Endothelial cell of umbilical vein (primary cell): Measurements from ENCODE around the gene MGAT1. TPM values are rescaled to one million over a fixed set of nuclear protein-coding genes. Genes with fewer than 3 reads are reported as not detected.

Experiments used
- BruUV-seq: library from RNA; stranded (reverse); fragments of 400-500 nt; replicated peaks from 2 replicates; lab custom pipeline; 2021; lab: Mats Ljungman, UMichigan
- CTCF ChIA-PET: fragments of 300-600, 350-600 bp; sonication (Branson Sonifier 250); formaldehyde crosslinking; loops from one replicate; lab custom pipeline; 2021; ENCODE audit warnings: antibody characterized with exemption, inconsistent platforms; lab: Charles Lee
- POLR2A ChIA-PET: fragments of 300-600, 350-600 bp; sonication (Branson Sonifier 250); formaldehyde crosslinking; loops from one replicate; lab custom pipeline; 2021; ENCODE audit warnings: antibody characterized with exemption, inconsistent platforms; lab: Charles Lee
- DNase-seq: peaks from one replicate; pipeline ENCODE4 v3.0.0-alpha.2; 2011; ENCODE audit warnings: low read depth, low spot score
- FAIRE-seq: peaks from 2 replicates; lab custom pipeline; 2011; peaks lifted over from hg19 to GRCh38; lab: Jason Lieb, UNC
- H2AFZ ChIP-seq: 2 replicates; pipeline ENCODE4 v1.6.0; 2012; ENCODE audit warnings: low read depth, low read length, control low read depth, inconsistent platforms
- H3K27ac ChIP-seq: 2 replicates; pipeline ENCODE4 v1.5.1; 2011; ENCODE audit warnings: low read depth, mild to moderate bottlenecking, control low read depth, low read length, moderate library complexity; ENCODE audit not compliant: insufficient read depth
- H3K27me3 ChIP-seq, 2 experiments: 2 replicates each; pipeline versions ENCODE4 v1.6.0 to v1.6.1; 2011; ENCODE audit warnings: low read length in 2 of 2, mixed read lengths in 1 of 2; ENCODE audit not compliant: control insufficient read depth in 2 of 2, insufficient read depth in 2 of 2
- H3K36me3 ChIP-seq, 2 experiments: 2 replicates in 1 of 2; 3 replicates in 1 of 2; pipeline ENCODE4 v1.5.1; 2011; ENCODE audit warnings: low read length in 2 of 2, mild to moderate bottlenecking in 1 of 2, moderate library complexity in 1 of 2; ENCODE audit not compliant: control insufficient read depth in 2 of 2, insufficient read depth in 2 of 2; ENCODE audit errors: extremely low read depth in 1 of 2
- H3K4me1 ChIP-seq: 3 replicates; pipeline ENCODE4 v1.5.1; 2011; ENCODE audit warnings: mild to moderate bottlenecking, low read length; ENCODE audit not compliant: control insufficient read depth, insufficient read depth; ENCODE audit errors: extremely low read depth
- H3K4me2 ChIP-seq: 2 replicates; pipeline ENCODE4 v1.6.1; 2011; ENCODE audit warnings: low read length, control low read depth, mixed read lengths; ENCODE audit not compliant: insufficient read depth
- H3K4me3 ChIP-seq, 3 experiments: fragments of 200-600 bp in 1 of 3; sonication (generic), shearing (Covaris generic) in 1 of 3; replicated peaks in 1 of 3; 2 replicates each; pipeline ENCODE4 v1.5.1; 2011 to 2016; ENCODE audit warnings: control low read depth in 3 of 3, low read length in 3 of 3, mild to moderate bottlenecking in 2 of 3, inconsistent platforms in 1 of 3, low read depth in 1 of 3, moderate library complexity in 1 of 3; ENCODE audit not compliant: insufficient read depth in 1 of 3
- H3K79me2 ChIP-seq: 2 replicates; pipeline ENCODE4 v1.6.0; 2012; ENCODE audit warnings: low read length, inconsistent platforms; ENCODE audit not compliant: control insufficient read depth, insufficient read depth
- H3K9ac ChIP-seq: replicated peaks from 2 replicates; pipeline ENCODE3; 2011; ENCODE audit warnings: low read length, control low read depth; ENCODE audit not compliant: insufficient read depth; ENCODE audit errors: extremely low read depth
- H3K9me1 ChIP-seq: replicated peaks from 3 replicates; pipeline ENCODE4 v1.6.0; 2011; ENCODE audit warnings: mild to moderate bottlenecking, low read length; ENCODE audit not compliant: control insufficient read depth, insufficient read depth; ENCODE audit errors: extremely low read depth
- H3K9me3 ChIP-seq: replicated peaks from 2 replicates; pipeline ENCODE4 v1.5.1; 2012; ENCODE audit warnings: low read length, inconsistent platforms; ENCODE audit not compliant: control insufficient read depth, insufficient read depth
- H4K20me1 ChIP-seq: replicated peaks from 2 replicates; pipeline ENCODE3; 2011; ENCODE audit warnings: mild to moderate bottlenecking, low read length; ENCODE audit not compliant: control insufficient read depth, insufficient read depth; ENCODE audit errors: extremely low read depth
- CTCF ChIP-seq, 2 donors: IDR thresholded peaks; 1 replicate in 1 of 2; 2 replicates in 1 of 2; pipeline ENCODE4 v1.5.1; 2011; ENCODE audit warnings: low read length in 2 of 2, mild to moderate bottlenecking in 2 of 2, moderate library complexity in 2 of 2, control low read depth in 1 of 2, inconsistent platforms in 1 of 2, low read depth in 1 of 2; ENCODE audit not compliant: insufficient read depth in 1 of 2; ENCODE audit errors: extremely low read depth in 1 of 2
- EZH2 ChIP-seq: IDR thresholded peaks from 2 replicates; pipeline ENCODE4 v1.6.1; 2012; ENCODE audit warnings: borderline replicate concordance, low read depth, mild to moderate bottlenecking, moderate library complexity, low read length, inconsistent platforms; ENCODE audit not compliant: severe bottlenecking
- FOS ChIP-seq: IDR thresholded peaks from 2 replicates; pipeline ENCODE4 v1.6.1; 2011; ENCODE audit warnings: mild to moderate bottlenecking, low read length, moderate library complexity, borderline replicate concordance; ENCODE audit not compliant: insufficient read depth
- GATA2 ChIP-seq: IDR thresholded peaks from 2 replicates; pipeline ENCODE4 v1.7.0; 2011; ENCODE audit warnings: low read depth, mild to moderate bottlenecking, moderate library complexity, mixed read lengths, low read length; ENCODE audit not compliant: insufficient read length, insufficient read depth
- JUN ChIP-seq: IDR thresholded peaks from 2 replicates; pipeline ENCODE4 v1.6.1; 2011; ENCODE audit warnings: borderline replicate concordance, low read depth; ENCODE audit not compliant: insufficient read length, insufficient read depth
- MAX ChIP-seq: IDR thresholded peaks from 2 replicates; pipeline ENCODE4 v1.6.1; 2011; ENCODE audit not compliant: insufficient read depth, insufficient read length
- MYC ChIP-seq: IDR thresholded peaks from one replicate; pipeline ENCODE4 v1.6.1; 2011; ENCODE audit warnings: mild to moderate bottlenecking, low read depth, low read length
- POLR2A ChIP-seq: IDR thresholded peaks from 2 replicates; pipeline ENCODE4 v1.6.1; 2012; ENCODE audit warnings: low read depth, mild to moderate bottlenecking, control low read depth, low read length
- POLR2AphosphoS5 ChIP-seq: IDR thresholded peaks from 2 replicates; pipeline ENCODE4 v1.6.1; 2012; ENCODE audit warnings: low read depth, mild to moderate bottlenecking, control low read depth, low read length, moderate library complexity; ENCODE audit not compliant: insufficient read depth
- dilution Hi-C: fragments of 300-500 bp; cut with MboI; formaldehyde crosslinking; loops from one replicate; pipeline ENCODE4 v1.15.0; 2019; ENCODE audit warnings: low sequenced_read_pairs; ENCODE audit not compliant: extremely low pct_ligation_motif_present
- intact Hi-C: fragments of 100-400 bp; cut with micrococcal nuclease; formaldehyde crosslinking; loops from one replicate; pipeline ENCODE4 v1.10.0; 2022
- polyA plus RNA-seq, 4 experiments: library from polyadenylated mRNA; depleted of rRNA in 3 of 4; stranded (reverse) in 3 of 4; unstranded in 1 of 4; fragments of >200 nt; gene quantifications; 2 replicates each; pipeline versions ENCODE4 v1.2.1 to v1.2.3, GENCODE V29; 2011 to 2012; ENCODE audit warnings: missing spikeins in 1 of 4
- total RNA-seq: library from RNA; stranded (reverse); gene quantifications from 2 replicates; pipeline ENCODE4 v1.2.3, GENCODE V29; 2021

MGAT1 gene
- total and polyA plus RNA-seq, 2 donors (not counting 3 experiments of a cell fraction or from before 2014, with no cell fraction given), result 123 to 126 TPM

GRCh38 chr5:180839935-180840334, 37.3 kb upstream of the MGAT1 start:
- no peaks in the 10 kb centered on the region for H3K79me2 ChIP-seq
- H3K27me3 ChIP-seq, result no peaks in the 10 kb centered on the region
- H3K9me1 ChIP-seq, result no peaks in the 10 kb centered on the region
- dilution Hi-C loops, result no loop called here
- H3K36me3 ChIP-seq, result peaks cover 0 to 3% of the 10 kb centered on the region in 2 experiments
- no TSS peak for BruUV-seq
- intact Hi-C loops, result no loop called here
- FAIRE-seq (no peak), DNase-seq (no peak)
- no peaks in the 10 kb centered on the region for H3K9me3 ChIP-seq
- no peak overlapping the region for H3K4me2 ChIP-seq
- TF ChIP-seq FOS (no peak), JUN (no peak), GATA2 (no peak), POLR2AphosphoS5 (no peak), POLR2A (no peak), CTCF (IDR thresholded peaks at IDR 0.05; ENCODE audit: extremely low read depth in 1 of 2, insufficient read depth in 1 of 2, low read depth in 1 of 2, low read length in 2 of 2) (no peak), EZH2 (no peak), MYC (no peak), MAX (no peak)
- H3K27ac ChIP-seq, result no peak overlapping the region
- ChIA-PET POLR2A (interaction anchor here (0.7 kb wide), 1 partner anchor 59 kb away, joined by 3 read pairs; no protein-coding TSS in a partner anchor), CTCF (no interaction called here)
- H3K4me3 ChIP-seq, result no peak overlapping the region
- no peaks in the 10 kb centered on the region for H4K20me1 ChIP-seq
- H3K9ac ChIP-seq, result no peak overlapping the region
- H2AFZ ChIP-seq, result no peak overlapping the region
- H3K4me1 ChIP-seq, result no peaks in the 10 kb centered on the region
